ENCODE measurements around the gene NUP210.

DNA sequence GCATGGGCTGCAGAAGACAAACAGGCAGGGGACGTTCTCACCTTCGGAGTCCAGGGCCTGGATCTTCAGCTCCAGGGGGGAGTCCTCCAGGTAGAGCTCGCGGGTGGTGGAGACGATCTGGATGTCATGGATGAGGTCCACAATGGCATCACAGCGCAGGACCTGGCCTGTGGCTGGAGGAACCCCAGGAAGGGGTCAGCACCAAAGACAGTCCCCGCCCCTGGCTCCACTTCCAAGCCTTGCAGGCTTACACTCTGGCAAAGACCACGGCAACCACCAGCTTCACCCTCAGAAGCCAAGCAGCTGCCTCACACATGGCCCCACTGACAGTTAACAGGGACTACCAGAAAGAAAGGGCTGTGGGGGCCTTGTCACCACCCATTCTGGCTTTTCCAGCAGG lies 22.8 kb downstream of the NUP210 start:
- TF ChIP-seq EP300 (IDR thresholded peaks at IDR 0.05; ENCODE audit: borderline replicate concordance in 1 of 2, low read depth in 1 of 2, low read length in 1 of 2) (no peak), TAF1 (IDR thresholded peaks at IDR 0.05; ENCODE audit: borderline replicate concordance, low read depth, low read length) (no peak), EZH2phosphoT487 (IDR thresholded peaks at IDR 0.05; ENCODE audit: borderline replicate concordance, low read depth) (no peak), POLR2AphosphoS5 (IDR thresholded peaks at IDR 0.05; ENCODE audit: low read depth, low read length) (no peak), FOXM1 (IDR thresholded peaks at IDR 0.05; ENCODE audit: low read depth) (no peak), GATA2 (CRISPR knock-in tag; IDR thresholded peaks at IDR 0.05) (no peak), SMC3 (IDR thresholded peaks at IDR 0.05; ENCODE audit: low read depth, low read length) (no peak)
- TF ChIP-seq, protein P1, sequence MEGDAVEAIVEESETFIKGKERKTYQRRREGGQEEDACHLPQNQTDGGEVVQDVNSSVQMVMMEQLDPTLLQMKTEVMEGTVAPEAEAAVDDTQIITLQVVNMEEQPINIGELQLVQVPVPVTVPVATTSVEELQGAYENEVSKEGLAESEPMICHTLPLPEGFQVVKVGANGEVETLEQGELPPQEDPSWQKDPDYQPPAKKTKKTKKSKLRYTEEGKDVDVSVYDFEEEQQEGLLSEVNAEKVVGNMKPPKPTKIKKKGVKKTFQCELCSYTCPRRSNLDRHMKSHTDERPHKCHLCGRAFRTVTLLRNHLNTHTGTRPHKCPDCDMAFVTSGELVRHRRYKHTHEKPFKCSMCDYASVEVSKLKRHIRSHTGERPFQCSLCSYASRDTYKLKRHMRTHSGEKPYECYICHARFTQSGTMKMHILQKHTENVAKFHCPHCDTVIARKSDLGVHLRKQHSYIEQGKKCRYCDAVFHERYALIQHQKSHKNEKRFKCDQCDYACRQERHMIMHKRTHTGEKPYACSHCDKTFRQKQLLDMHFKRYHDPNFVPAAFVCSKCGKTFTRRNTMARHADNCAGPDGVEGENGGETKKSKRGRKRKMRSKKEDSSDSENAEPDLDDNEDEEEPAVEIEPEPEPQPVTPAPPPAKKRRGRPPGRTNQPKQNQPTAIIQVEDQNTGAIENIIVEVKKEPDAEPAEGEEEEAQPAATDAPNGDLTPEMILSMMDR (IDR thresholded peaks at IDR 0.05): no peak
- TF ChIP-seq, protein P2, sequence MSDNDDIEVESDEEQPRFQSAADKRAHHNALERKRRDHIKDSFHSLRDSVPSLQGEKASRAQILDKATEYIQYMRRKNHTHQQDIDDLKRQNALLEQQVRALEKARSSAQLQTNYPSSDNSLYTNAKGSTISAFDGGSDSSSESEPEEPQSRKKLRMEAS (IDR thresholded peaks at IDR 0.05; ENCODE audit: low read depth): no peak
- TF ChIP-seq, protein P3, sequence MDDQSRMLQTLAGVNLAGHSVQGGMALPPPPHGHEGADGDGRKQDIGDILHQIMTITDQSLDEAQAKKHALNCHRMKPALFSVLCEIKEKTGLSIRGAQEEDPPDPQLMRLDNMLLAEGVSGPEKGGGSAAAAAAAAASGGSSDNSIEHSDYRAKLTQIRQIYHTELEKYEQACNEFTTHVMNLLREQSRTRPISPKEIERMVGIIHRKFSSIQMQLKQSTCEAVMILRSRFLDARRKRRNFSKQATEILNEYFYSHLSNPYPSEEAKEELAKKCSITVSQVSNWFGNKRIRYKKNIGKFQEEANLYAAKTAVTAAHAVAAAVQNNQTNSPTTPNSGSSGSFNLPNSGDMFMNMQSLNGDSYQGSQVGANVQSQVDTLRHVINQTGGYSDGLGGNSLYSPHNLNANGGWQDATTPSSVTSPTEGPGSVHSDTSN (IDR thresholded peaks at IDR 0.05): no peak
- TF ChIP-seq, protein P4, sequence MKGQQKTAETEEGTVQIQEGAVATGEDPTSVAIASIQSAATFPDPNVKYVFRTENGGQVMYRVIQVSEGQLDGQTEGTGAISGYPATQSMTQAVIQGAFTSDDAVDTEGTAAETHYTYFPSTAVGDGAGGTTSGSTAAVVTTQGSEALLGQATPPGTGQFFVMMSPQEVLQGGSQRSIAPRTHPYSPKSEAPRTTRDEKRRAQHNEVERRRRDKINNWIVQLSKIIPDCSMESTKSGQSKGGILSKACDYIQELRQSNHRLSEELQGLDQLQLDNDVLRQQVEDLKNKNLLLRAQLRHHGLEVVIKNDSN (IDR thresholded peaks at IDR 0.05; ENCODE audit: borderline replicate concordance, low read depth): no peak

Measured in SK-N-SH (cell line).